GM21390 (cell line): Measurements from ENCODE around the gene ZNF521.

Experiments
- ATAC-seq: cut with Tn5 transposase; IDR thresholded peaks from one replicate; pipeline ENCODE4 v1.9.1; 2021; ENCODE audit not compliant: unreplicated experiment

ZNF521 gene

DNA sequence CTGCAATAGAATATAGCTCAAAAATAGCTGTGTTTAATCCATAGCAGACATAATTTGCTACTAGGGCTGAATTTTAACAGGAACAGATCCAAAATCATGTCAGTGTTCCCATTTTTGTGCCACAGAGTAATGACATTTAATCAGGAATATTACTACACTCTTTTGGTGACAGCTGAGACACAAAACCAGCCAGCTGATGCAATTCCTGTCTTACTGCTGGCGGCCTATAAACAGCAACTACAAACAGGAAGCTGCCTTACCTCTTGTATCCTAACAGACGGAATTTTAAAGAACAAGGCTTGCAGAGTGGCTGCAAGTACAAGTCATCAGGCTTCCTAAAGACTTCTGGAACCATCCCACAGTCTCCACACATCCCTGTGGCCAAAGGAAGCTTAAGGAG lies 218.1 kb downstream of the ZNF521 start:
- ATAC-seq, result no peak

- ATAC-seq, result no peak
Measured at GRCh38 chr18:25132786-25133496, 219.0 kb downstream of the ZNF521 start.

DNA sequence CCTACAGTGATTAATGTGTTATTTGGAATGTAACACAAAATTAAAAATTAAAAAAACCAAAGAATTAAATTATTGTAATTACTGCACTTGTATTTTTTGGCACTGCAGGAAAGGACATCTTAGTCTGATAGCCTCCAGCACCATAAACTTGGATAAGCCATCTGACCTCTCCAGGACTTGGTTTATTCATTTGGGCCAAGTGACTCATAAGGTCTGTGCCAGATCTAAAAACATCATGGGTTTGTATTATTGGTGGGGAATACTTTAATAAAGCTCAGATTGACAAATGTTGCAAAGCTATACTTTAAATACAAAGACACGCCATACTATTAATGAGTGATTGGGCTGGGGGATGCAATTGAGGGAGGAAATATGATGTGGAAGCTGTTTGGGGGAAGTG lies 225.2 kb downstream of the ZNF521 start:
- ATAC-seq, result no peak

DNA sequence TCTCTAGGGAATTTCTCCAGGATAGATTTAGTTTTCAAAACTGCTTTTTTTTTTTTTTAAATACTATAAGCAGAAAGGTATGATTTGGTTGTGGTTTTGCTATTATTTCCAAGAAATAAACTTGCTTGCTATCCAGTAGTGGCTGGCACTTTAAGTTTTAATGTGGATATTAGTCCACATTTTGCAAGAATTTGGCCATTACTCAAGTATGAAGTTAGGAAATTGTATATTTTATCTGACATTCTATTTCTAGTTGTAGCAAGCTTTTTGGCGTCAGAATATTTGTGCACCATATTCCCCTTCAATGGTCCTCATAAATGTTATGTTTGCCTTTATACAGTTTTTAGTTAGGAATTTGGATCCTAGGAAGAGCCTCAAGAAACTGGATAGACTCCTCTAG lies 226.3 kb downstream of the ZNF521 start:
- no peak for ATAC-seq

- ATAC-seq, result no peak
Measured at GRCh38 chr18:25123438-25124232, 228.3 kb downstream of the ZNF521 start.

DNA sequence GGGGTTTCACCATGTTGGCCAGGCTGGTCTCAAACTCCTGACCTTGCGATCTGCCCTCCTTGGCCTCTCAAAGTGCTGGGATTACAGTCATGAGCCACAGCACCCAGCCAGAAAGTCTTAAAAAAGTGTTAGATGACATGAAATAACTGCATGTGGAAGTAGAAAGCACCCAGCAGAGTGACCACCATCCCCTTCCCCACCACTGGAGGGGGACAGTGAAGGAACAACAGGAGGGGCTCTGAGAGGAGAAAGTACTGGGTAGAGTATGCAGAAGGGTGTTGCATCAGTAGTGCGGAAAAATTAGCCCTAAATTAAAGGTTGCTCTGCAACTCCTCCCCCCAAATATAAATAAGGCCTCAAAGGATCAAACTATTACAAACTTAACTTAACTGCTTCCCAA lies 230.5 kb downstream of the ZNF521 start:
- no peak for ATAC-seq

GRCh38 chr18:25113566-25113965 lies 238.4 kb downstream of the ZNF521 start:
- no peak for ATAC-seq

GRCh38 chr18:25112821-25113434 lies 239.0 kb downstream of the ZNF521 start:
- no peak for ATAC-seq

GRCh38 chr18:25111377-25112288 lies 240.3 kb downstream of the ZNF521 start:
- no peak for ATAC-seq

DNA sequence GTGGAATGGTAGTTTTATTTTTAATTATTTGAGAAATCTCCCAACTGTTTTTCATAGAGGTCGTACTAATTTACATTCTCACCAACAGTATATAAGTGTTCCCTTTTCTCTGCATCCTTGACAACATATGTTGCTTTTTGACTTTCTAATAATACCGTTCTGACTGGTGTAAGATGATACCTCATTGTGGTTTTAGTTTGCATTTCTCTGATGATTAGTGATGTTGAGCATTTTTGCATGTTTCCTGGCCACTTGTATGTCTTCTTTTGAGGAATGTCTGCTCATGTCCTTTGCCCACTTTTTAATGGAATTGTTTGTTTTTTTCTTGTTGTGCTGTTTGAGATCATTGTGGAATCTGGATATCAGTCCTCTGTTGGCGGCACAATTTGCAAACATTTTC lies 242.5 kb downstream of the ZNF521 start:
- no peak for ATAC-seq

DNA sequence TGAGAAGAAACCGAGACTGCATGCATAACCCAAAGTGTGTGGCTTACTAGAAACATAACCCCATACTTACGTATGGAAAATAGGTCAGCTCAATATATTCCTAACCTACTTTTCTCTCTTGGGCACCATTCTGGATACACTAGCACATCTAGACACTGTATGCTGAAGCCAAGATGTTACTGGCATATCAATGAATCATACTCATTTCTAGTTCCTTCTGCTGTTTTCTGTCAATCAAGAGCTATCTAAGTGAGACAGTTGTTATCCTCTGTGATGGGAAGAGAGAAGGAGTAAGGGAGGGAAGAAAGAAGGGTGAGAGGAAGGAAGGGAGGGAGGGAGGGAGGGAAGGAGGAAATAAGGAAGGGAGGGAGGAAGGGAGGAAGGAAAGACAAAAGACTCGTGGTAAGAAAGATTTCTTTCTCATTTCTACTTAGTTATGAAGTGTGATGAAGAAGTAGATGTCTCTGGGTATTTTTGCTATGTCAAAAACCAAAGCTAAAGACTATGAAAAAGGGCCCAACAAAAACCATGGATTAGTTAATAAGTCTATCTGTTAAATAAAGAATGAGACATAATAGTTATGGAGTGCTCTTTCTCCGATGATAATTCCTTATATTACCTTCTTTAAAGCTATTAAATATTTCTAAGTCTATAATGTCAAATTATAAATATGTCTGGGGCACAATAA lies 248.4 kb downstream of the ZNF521 start:
- no peak for ATAC-seq

DNA sequence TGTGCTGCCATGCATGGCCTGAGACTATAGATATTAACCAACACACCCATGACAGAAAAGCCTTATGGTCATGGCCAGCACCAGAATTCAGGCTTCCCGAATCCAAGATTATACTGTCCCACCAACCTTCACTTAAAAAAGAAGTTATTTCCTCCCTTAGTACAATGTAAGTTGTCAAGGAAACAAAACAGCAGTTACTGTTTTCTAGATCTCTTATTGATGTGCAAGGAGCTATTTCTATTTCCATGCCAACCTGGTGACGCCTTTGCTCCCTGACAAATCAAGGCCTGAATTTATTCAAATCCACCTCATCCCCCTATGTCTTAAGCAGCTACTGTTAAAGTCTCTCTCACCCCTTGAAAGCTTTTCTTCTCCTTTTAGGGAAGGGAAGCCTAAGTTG lies 249.3 kb downstream of the ZNF521 start:
- ATAC-seq, result no peak

DNA sequence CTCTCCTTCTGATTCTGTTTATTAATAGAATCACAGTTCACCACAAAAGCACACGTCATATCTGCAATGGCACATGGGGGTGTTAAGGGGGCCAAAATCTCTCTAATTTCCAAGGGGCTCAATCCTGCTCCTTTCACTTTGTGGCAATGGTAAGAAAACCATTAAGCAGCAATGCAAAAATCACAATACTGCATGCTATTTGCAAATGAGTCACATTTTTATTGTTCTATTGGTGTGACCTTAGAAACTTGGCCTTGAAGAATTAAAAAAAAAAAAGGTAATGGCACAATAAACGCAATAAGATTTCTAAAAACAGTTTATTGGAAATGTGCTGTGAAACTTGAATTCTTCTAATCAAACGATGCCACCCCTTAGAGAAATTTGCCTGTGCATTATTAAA lies 251.5 kb downstream of the ZNF521 start:
- no peak for ATAC-seq

- ATAC-seq, result no peak
Measured at GRCh38 chr18:25099895-25100294, 252.1 kb downstream of the ZNF521 start.

DNA sequence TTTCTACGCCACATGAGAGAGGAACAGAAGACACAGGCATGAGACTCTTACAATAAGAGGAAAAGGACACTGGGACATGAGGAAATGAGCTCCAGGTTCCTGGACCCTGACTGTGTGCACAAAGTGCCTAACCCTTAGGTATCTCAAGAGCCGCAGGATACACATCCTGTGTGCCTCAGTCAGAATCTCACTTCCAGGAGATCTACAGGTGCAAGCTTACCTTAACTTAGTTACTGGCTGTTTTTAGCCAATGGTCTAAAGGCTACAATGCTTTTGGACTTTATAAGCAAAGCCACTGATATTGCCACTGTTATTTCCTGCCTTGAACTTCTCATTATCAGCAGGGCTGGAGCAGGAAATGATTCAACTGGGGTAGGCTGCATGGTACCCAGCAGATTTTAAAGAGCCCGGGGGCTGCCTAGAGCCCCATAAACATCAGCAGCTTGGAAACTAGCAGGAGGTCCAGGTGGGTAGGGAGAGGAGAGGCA lies 254.4 kb downstream of the ZNF521 start:
- no peak for ATAC-seq

- ATAC-seq, result no peak
Measured at GRCh38 chr18:25097057-25097456, 254.9 kb downstream of the ZNF521 start.

- no peak for ATAC-seq
Measured at GRCh38 chr18:25093141-25093540, 258.8 kb downstream of the ZNF521 start.

DNA sequence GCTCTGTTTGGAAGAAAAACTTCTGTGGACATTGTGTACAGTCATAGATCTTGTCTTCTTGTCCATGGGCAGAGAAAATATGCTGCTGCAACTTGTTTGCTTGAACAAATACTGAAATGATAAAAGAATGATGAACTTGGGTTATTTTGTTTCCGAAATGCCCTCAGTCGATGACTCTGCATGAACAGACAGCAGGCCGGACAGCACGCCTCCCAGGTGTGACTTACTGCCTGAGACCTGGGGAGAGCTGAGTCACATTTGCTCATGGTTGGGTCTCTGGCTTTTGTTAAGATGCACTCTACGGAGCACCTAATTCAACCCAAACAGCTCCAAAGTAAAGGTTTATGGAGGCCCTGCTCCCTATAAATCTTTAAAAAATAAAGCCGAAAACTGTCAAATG lies 262.5 kb downstream of the ZNF521 start:
- no peak for ATAC-seq

DNA sequence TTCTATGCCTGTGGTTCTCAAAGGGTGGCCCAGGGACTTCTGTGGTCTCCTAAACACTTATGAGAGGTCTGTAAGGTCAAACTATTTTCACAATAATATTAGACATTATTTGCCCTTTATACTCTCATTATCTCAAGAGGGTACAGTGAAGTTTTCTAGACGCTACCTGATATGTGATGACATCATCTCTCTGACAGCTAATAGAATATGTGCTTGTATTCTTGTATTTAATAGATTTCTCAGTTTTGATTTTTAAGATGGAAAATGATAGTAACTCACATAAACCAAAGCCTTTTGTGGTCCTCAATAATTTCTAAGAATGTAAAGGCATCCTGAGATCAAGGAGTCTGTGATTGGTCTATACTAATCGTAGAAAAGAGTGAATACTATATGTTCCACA lies 265.1 kb downstream of the ZNF521 start:
- ATAC-seq, result no peak

DNA sequence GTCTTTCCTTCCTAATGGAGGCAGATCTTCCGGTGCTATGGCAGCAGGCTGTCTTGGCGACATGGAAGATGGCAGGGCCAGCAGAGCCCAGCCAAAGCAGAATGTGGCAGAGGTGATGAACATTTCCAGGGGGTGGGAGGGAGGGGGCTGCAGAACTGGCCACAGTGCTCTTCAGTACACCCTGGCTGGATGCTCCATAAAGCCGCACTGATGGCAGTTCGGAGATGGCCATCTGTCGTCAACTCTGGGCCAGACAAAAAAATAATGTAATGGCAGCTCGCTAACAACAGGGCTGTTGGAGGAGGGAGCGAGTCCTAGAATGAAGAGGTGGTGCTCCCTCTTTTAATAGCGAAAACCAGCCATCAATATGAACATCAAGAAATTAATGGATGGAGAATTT lies 271.0 kb downstream of the ZNF521 start:
- ATAC-seq, result no peak
